GM12891 (cell line): ENCODE measurements around the gene TXNRD1.

Source experiments
- PAX5 ChIP-seq: IDR thresholded peaks from 2 replicates; pipeline ENCODE4 v1.6.1; 2011; ENCODE audit warnings: low read length, moderate library complexity, mild to moderate bottlenecking; ENCODE audit not compliant: insufficient read depth, severe bottlenecking
- POLR2A ChIP-seq: IDR thresholded peaks from 2 replicates; pipeline ENCODE4 v1.6.1; 2011; ENCODE audit warnings: low read depth, low read length, control low read depth
- POLR2AphosphoS5 ChIP-seq: IDR thresholded peaks from 2 replicates; pipeline ENCODE4 v1.6.1; 2011; ENCODE audit warnings: low read depth, low read length, control low read depth
- TAF1 ChIP-seq: IDR thresholded peaks from 2 replicates; pipeline ENCODE4 v1.6.1; 2011; ENCODE audit warnings: low read depth, low read length, control low read depth

DNA sequence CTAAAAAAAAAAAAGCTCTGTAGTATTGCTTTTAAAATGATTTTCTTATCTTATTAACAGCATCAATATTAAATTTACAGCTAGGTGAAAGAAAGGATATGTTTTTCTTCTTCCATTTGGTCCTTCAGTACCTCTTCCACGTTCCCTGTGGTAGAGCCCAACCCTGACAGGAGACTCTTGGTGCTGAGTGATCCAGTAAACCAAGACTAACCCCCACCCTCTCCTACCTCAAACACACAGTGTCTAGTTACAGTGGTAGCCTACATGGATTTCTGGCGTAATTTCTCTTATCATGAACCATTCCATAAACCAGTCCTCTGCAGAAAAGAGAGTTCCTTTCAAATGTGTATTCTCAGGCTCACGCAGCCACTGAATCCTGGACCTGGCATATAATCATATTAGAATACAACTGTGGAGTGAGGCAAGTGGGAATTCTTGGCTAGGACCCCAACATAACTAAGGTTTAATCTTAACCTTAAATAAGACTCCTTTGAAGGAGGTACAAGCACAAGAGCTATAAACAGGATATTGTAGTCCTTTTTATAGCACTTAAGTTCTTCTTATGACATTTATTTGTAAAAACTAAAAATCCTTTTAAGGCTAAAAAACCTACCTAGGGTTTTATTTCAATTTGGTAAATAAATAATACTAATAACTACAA is 27.1 kb downstream of the TXNRD1 start:
- TF ChIP-seq TAF1: no peak
- no peak for TF ChIP-seq POLR2AphosphoS5
- no peak for TF ChIP-seq POLR2A
- TF ChIP-seq PAX5: no peak
